ENCODE measurements around the gene POU6F2. TPM values are rescaled to one million over a fixed set of nuclear protein-coding genes. Genes with fewer than 3 reads are reported as not detected.

POU6F2 gene
- total RNA-seq, 1 experiment from 2014 or later, result 0.64 TPM

DNA sequence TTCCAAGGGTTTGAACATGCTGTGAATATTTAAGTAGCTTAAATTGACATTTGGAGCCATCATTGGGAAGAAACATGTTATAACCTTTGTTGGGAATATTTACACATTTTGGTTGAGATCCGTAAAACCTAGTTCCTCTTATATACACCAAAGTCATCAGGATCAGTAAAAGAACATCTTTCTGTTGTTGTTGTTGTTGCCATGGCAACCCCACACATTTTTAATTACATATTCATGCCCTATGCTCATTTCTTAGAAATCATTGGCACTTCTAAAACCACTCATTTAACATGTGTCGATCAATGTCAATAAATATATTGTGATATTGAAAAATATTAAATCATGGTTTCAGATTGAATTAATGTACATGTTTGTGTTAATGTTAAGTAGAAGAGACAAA lies 122.6 kb downstream of the POU6F2 start:
- TF ChIP-seq, protein P1, sequence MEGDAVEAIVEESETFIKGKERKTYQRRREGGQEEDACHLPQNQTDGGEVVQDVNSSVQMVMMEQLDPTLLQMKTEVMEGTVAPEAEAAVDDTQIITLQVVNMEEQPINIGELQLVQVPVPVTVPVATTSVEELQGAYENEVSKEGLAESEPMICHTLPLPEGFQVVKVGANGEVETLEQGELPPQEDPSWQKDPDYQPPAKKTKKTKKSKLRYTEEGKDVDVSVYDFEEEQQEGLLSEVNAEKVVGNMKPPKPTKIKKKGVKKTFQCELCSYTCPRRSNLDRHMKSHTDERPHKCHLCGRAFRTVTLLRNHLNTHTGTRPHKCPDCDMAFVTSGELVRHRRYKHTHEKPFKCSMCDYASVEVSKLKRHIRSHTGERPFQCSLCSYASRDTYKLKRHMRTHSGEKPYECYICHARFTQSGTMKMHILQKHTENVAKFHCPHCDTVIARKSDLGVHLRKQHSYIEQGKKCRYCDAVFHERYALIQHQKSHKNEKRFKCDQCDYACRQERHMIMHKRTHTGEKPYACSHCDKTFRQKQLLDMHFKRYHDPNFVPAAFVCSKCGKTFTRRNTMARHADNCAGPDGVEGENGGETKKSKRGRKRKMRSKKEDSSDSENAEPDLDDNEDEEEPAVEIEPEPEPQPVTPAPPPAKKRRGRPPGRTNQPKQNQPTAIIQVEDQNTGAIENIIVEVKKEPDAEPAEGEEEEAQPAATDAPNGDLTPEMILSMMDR (IDR thresholded peaks at IDR 0.05; ENCODE audit: unreplicated experiment), result no peak
- intact Hi-C loops (cut with micrococcal nuclease; ENCODE audit: unreplicated experiment), result loop anchor here (10.0 kb wide), 1 partner anchor 305 kb away; no protein-coding TSS in a partner anchor
- H3K4me1 Mint-ChIP-seq (ENCODE audit: low read depth, unreplicated experiment), result no peaks in the 10 kb centered on the region
- CTCF ChIA-PET, result interaction anchor here (0.5 to 0.6 kb wide), 2 partner anchors 48 to 173 kb away, joined by 3 read pairs; no protein-coding TSS in a partner anchor
- H3K27me3 Mint-ChIP-seq (ENCODE audit: unreplicated experiment), result no peaks in the 10 kb centered on the region
- H3K4me3 Mint-ChIP-seq (ENCODE audit: low read depth, unreplicated experiment), result no peak overlapping the region
- DNase-seq, result no peak
- H3K9me3 Mint-ChIP-seq (ENCODE audit: low read depth, unreplicated experiment), result no peaks in the 10 kb centered on the region
- H3K36me3 Mint-ChIP-seq (ENCODE audit: insufficient read depth, unreplicated experiment), result no peaks in the 10 kb centered on the region
- H3K27ac Mint-ChIP-seq (ENCODE audit: unreplicated experiment), result no peak overlapping the region
- no TSS peak for BruUV-seq (replicated peaks)

DNA sequence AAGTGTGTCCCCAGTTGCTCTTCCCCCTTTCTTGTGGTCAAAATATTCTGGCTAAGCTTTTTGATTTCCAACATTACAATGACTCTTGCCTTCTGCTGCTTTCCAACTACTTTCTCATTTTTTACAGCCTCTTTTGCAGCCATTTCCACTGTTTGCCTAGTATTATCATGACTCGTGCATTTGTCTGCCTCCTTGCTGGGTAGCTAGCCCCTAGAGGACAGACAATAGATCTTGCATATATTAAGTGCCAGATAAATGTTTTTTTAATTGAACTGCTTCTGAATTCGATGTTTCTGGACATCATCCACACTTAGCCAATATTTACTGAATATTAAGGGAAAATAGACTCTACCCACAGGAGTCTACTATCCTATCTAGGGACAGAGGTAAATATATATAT lies 124.5 kb downstream of the POU6F2 start:
- Mint-ChIP-seq H3K27me3 (ENCODE audit: unreplicated experiment) (no peaks in the 10 kb centered on the region), H3K27ac (ENCODE audit: unreplicated experiment) (no peak overlapping the region), H3K9me3 (ENCODE audit: low read depth, unreplicated experiment) (no peaks in the 10 kb centered on the region), H3K4me1 (ENCODE audit: low read depth, unreplicated experiment) (no peaks in the 10 kb centered on the region), H3K4me3 (ENCODE audit: low read depth, unreplicated experiment) (no peak overlapping the region), H3K36me3 (ENCODE audit: insufficient read depth, unreplicated experiment) (no peaks in the 10 kb centered on the region)
- TF ChIP-seq, protein P1 (IDR thresholded peaks at IDR 0.05; ENCODE audit: unreplicated experiment), result no peak
- intact Hi-C loops (cut with micrococcal nuclease; ENCODE audit: unreplicated experiment), result loop anchor here (10.0 kb wide), 1 partner anchor 307 kb away; no protein-coding TSS in a partner anchor
- no peak for DNase-seq
- CTCF ChIA-PET, result interaction anchor here (0.6 kb wide), 1 partner anchor 8 kb away, joined by 3 read pairs; no protein-coding TSS in a partner anchor
- BruUV-seq (replicated peaks), result no TSS peak

DNA sequence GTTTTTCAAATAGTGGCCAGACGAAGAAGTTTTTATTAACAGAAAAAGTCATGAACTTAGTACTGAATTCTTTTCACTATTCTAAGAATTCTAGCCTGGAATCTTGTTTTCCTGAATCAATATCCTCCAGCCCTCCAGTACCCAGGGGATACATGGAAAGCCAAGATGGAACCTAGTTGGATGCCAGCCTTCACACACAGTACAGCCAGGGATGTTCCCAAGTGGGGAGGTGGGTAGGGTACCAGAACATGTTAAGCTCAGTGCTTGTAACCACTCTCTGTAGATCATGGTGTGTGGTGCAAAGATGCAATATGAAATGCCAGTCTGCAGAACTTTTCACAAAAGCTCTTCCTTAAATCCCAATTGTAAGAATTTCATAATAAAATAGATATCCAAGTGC lies 128.0 kb downstream of the POU6F2 start:
- CTCF ChIA-PET, result no interaction called here
- DNase-seq, result no peak
- H3K9me3 Mint-ChIP-seq (ENCODE audit: low read depth, unreplicated experiment), result no peaks in the 10 kb centered on the region
- H3K36me3 Mint-ChIP-seq (ENCODE audit: insufficient read depth, unreplicated experiment), result no peaks in the 10 kb centered on the region
- BruUV-seq (replicated peaks), result no TSS peak
- H3K4me3 Mint-ChIP-seq (ENCODE audit: low read depth, unreplicated experiment), result no peak overlapping the region
- H3K4me1 Mint-ChIP-seq (ENCODE audit: low read depth, unreplicated experiment), result no peaks in the 10 kb centered on the region
- intact Hi-C loops (cut with micrococcal nuclease; ENCODE audit: unreplicated experiment), result loop anchor here (10.0 kb wide), 1 partner anchor 311 kb away; no protein-coding TSS in a partner anchor
- H3K27me3 Mint-ChIP-seq (ENCODE audit: unreplicated experiment), result no peaks in the 10 kb centered on the region
- TF ChIP-seq, protein P1 (IDR thresholded peaks at IDR 0.05; ENCODE audit: unreplicated experiment), result no peak
- H3K27ac Mint-ChIP-seq (ENCODE audit: unreplicated experiment), result no peak overlapping the region

DNA sequence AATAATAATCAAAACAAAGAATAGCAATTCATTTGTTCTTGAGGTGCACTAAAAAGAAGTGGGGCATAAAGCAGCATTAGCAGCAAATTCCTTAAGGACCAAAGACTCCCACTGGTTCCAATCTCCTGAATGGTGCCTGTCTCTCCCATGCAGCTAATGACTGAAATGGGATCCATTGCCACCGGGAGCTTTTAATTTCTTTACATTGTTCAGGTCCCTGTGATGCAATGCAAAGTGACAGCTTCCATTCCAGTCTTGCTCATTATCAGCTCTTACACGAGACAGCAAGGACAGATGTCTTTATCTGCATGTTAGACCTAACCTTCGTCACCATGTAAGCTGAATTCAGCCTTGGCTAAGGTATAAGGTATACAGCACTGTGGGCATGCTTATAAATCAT lies 148.1 kb downstream of the POU6F2 start:
- DNase-seq, result no peak
- intact Hi-C loops (cut with micrococcal nuclease; ENCODE audit: unreplicated experiment), result no loop called here
- TF ChIP-seq, protein P1 (IDR thresholded peaks at IDR 0.05; ENCODE audit: unreplicated experiment), result no peak
- Mint-ChIP-seq H3K9me3 (ENCODE audit: low read depth, unreplicated experiment) (no peaks in the 10 kb centered on the region), H3K4me3 (ENCODE audit: low read depth, unreplicated experiment) (no peak overlapping the region), H3K27ac (ENCODE audit: unreplicated experiment) (no peak overlapping the region), H3K36me3 (ENCODE audit: insufficient read depth, unreplicated experiment) (peaks cover 2% of the 10 kb centered on the region), H3K4me1 (ENCODE audit: low read depth, unreplicated experiment) (peaks cover 3% of the 10 kb centered on the region), H3K27me3 (ENCODE audit: unreplicated experiment) (no peaks in the 10 kb centered on the region)
- BruUV-seq (replicated peaks), result no TSS peak
- CTCF ChIA-PET, result no interaction called here
